ENCODE results near the gene GNG11.
"Not testable (repeated sequence)": the region's sequence is repeated elsewhere in the genome, so short reads cannot be mapped to it uniquely, and the experiment has no call there.

GNG11 gene

GRCh38 chr7:93911661-93912060 is 9.9 kb upstream of the GNG11 start:
- not testable (repeated sequence) for DNase-seq (ENCODE audit: low read depth)

GRCh38 chr7:93913197-93913596 is 8.3 kb upstream of the GNG11 start:
- DNase-seq (ENCODE audit: low read depth), result no peak

- no peak for DNase-seq (ENCODE audit: low read depth)
Measured at GRCh38 chr7:93914581-93915066, 6.9 kb upstream of the GNG11 start.

- not testable (repeated sequence) for DNase-seq (ENCODE audit: low read depth)
Measured at GRCh38 chr7:93915206-93915842, 6.2 kb upstream of the GNG11 start.

- not testable (repeated sequence) for DNase-seq (ENCODE audit: low read depth)
Measured at GRCh38 chr7:93915888-93916287, 5.6 kb upstream of the GNG11 start.

GRCh38 chr7:93916315-93916714 is 5.2 kb upstream of the GNG11 start:
- DNase-seq (ENCODE audit: low read depth), result not testable (repeated sequence)

GRCh38 chr7:93920496-93921182 is 896 bp upstream of the GNG11 start:
- no peak for DNase-seq (ENCODE audit: low read depth)

GRCh38 chr7:93921186-93921585 is 349 bp upstream of the GNG11 start:
- no peak for DNase-seq (ENCODE audit: low read depth)

- DNase-seq (ENCODE audit: low read depth), result no peak
Measured at GRCh38 chr7:93923296-93923695, 1.8 kb downstream of the GNG11 start.

- no peak for DNase-seq (ENCODE audit: low read depth)
Measured at GRCh38 chr7:93923942-93924341, 2.4 kb downstream of the GNG11 start.

GRCh38 chr7:93926800-93927199 is 5.3 kb downstream of the GNG11 start:
- no peak for DNase-seq (ENCODE audit: low read depth)

GRCh38 chr7:93927585-93927984 is 6.0 kb downstream of the GNG11 start:
- DNase-seq (ENCODE audit: low read depth), result no peak

- DNase-seq (ENCODE audit: low read depth), result no peak
Measured at GRCh38 chr7:93931655-93932054, 10.1 kb downstream of the GNG11 start.

GRCh38 chr7:93933156-93933555 is 11.6 kb downstream of the GNG11 start:
- DNase-seq (ENCODE audit: low read depth), result no peak

- no peak for DNase-seq (ENCODE audit: low read depth)
Measured at GRCh38 chr7:93935102-93935501, 13.6 kb downstream of the GNG11 start.

- no peak for DNase-seq (ENCODE audit: low read depth)
Measured at GRCh38 chr7:93937818-93938217, 16.3 kb downstream of the GNG11 start.

GRCh38 chr7:93938293-93938692 is 16.8 kb downstream of the GNG11 start:
- DNase-seq (ENCODE audit: low read depth), result no peak

GRCh38 chr7:93941945-93942344 is 20.4 kb downstream of the GNG11 start:
- DNase-seq (ENCODE audit: low read depth), result no peak

GRCh38 chr7:93943816-93944540 is 22.4 kb downstream of the GNG11 start:
- no peak for DNase-seq (ENCODE audit: low read depth)

- DNase-seq (ENCODE audit: low read depth), result no peak
Measured at GRCh38 chr7:93944673-93945072, 23.1 kb downstream of the GNG11 start.

GRCh38 chr7:93945083-93945482 is 23.5 kb downstream of the GNG11 start:
- no peak for DNase-seq (ENCODE audit: low read depth)

- DNase-seq (ENCODE audit: low read depth), result no peak
Measured at GRCh38 chr7:93945756-93946535, 24.4 kb downstream of the GNG11 start.

Data from T-helper 22 cell (primary cell).